ENCODE measurements around the gene PAX2. TPM values are rescaled to one million over a fixed set of nuclear protein-coding genes. Genes with fewer than 3 reads are reported as not detected.

PAX2 gene
- total RNA-seq, 4 donors from 2014 or later: not detected

DNA sequence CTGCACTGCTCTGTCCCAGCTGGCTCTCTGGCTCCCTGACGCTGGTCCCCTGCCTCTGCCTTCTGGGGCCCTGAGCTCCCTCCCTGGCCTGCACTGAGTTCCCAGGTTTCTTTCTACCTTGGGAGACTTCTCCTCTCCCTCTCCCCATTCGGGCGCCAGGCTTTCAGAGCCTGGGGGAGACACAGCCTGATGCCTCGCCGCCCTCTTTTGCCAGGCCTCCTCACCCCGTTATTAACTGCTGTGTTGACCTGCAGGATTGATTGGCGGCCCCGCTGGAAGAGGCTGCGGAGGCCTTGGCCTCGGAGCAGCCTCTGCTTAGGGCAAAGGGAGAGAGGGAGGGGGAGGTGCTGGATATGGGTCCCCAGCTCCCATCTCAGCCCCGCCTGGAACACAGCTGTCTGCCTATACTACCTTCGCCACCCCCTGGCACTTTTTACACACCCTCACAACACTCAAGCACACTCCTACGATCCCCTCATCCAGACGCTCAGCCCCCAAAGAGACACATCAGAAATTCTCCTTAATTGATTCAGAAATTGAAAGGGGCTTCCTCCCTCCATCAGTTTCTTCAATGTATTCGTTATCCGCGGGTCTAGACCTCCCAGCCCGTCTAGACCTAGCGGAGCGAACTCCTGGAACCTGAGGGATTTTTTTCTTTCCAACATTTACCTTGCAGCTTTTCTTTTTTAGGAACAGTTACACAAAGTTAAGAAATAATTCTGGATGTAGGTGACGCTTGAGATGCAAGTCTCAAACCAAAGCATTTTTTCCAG, 7.1 kb upstream of the PAX2 start:
- WGBS, 2 donors (ENCODE audit: low coverage in 1 of 2): 7 to 8% methylated on average over 11 to 19 of the region's 21 CpGs
- no peaks in the 10 kb centered on the region for H3K36me3 ChIP-seq
- peaks cover 0 to 57% (median 15%) of the 10 kb centered on the region in 3 donors for H3K4me1 ChIP-seq
- no peaks in the 10 kb centered on the region for H3K9me3 ChIP-seq
- peaks cover 100% of the 10 kb centered on the region for H3K27me3 ChIP-seq
- H3K27ac ChIP-seq: no peak overlapping the region
- H3K4me3 ChIP-seq: no peak overlapping the region
- TF ChIP-seq EP300 (IDR thresholded peaks at IDR 0.05): no peak
- TF ChIP-seq POLR2A (IDR thresholded peaks at IDR 0.05): no peak
- ATAC-seq: no peak

DNA sequence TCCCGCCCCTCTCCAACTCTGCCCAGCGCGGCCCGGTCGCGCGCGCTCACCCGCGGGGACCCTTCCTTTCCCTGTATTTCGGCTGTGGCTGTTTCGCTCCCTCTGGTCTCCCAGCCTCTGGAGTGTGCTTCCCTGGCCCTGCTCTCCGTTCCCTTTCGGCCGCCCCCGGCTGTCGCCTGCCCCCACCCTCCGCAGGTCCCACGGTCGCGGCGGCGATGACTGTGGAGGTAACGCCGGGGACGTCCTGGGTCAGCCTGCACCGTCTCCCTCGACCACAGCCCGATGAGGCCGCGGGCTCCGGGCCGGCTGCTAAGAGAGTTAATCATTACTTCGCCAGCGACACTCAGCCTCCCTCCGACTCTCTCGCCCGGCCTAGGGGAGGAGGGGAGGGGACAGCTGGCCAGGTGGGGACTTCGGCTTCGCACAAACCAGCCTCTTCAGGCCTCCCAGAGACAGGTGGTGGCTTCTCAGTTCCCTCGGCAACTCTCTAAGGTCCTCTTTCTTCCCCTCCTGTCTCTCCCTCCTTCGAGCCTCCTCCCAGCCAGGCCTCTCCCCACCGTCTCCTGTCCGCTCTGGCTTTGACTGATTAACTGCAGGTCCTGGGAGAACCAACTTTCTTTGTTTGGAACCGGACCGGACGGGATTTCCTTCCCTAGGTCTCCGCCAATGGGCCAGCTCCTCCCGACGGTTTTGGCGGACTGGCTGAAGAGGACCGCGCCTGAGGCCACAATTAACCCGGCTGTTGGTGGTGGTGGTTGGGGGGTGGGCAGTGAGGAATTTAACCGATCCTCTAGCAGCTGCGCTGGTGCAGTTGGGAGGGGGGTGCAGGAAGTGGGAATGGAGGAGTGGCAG, 5.6 kb upstream of the PAX2 start:
- no peak for ATAC-seq
- Histone ChIP-seq H3K27ac (no peak overlapping the region), H3K4me1 (peaks cover 1 to 72% (median 27%) of the 10 kb centered on the region in 3 donors), H3K36me3 (no peaks in the 10 kb centered on the region), H3K4me3 (no peak overlapping the region), H3K9me3 (no peaks in the 10 kb centered on the region), H3K27me3 (peaks cover 100% of the 10 kb centered on the region)
- WGBS, 2 donors (ENCODE audit: low coverage in 1 of 2): 1 to 3% methylated on average over 6 to 16 of the region's 56 CpGs
- TF ChIP-seq, protein P1, sequence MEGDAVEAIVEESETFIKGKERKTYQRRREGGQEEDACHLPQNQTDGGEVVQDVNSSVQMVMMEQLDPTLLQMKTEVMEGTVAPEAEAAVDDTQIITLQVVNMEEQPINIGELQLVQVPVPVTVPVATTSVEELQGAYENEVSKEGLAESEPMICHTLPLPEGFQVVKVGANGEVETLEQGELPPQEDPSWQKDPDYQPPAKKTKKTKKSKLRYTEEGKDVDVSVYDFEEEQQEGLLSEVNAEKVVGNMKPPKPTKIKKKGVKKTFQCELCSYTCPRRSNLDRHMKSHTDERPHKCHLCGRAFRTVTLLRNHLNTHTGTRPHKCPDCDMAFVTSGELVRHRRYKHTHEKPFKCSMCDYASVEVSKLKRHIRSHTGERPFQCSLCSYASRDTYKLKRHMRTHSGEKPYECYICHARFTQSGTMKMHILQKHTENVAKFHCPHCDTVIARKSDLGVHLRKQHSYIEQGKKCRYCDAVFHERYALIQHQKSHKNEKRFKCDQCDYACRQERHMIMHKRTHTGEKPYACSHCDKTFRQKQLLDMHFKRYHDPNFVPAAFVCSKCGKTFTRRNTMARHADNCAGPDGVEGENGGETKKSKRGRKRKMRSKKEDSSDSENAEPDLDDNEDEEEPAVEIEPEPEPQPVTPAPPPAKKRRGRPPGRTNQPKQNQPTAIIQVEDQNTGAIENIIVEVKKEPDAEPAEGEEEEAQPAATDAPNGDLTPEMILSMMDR (IDR thresholded peaks at IDR 0.05): no peak
- TF ChIP-seq POLR2AphosphoS5 (IDR thresholded peaks at IDR 0.05) (no peak), EP300 (IDR thresholded peaks at IDR 0.05) (no peak), POLR2A (IDR thresholded peaks at IDR 0.05) (no peak)

DNA sequence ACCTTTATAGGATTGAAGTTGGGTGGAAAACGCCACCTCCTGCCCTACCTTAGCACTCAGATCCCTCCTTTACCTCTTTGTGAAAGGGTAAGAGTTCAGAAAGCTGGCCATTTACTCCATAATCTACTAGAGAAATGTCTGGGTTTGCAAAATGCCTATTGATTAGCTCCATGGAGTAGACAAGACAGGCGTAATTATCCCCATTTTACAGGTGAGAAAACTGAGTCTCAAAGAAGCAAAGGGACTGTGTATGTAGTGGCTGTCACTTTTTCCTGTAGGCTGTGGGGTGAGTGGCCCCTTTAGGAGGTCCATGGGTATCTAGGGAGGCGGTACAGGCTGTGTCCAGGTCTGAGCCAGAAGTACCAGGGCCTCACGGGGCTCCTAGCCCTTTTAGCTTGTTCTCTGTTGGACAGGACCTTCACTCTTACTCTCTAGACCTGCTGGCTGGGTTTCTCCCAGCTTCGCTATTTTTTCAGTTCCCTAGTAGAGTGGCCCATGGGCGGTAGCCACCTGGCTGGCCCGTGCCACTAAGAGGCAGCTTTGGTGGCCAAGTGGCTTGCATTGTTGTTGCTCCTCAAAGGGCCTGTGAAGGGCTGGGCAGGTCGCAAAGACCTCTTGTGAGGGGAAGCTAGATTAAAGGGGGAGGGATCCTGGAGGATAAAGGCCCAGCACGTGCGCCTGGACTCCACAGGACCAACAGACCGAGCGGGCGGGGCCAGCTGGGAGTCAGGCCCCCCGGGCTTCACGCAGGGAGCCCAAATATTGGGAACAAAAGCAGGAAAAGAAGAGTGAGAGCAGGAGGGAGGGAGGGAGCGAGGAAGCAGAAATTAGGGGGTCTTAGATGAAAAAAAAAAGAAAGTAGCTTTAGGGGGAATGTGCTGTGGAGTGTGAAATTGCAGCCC, 4.7 kb upstream of the PAX2 start:
- 11 to 13% methylated on average over 11 to 13 of the region's 16 CpGs for WGBS, 2 donors (ENCODE audit: low coverage in 1 of 2)
- Histone ChIP-seq H3K27ac (no peak overlapping the region), H3K27me3 (peaks cover 100% of the 10 kb centered on the region), H3K4me1 (peaks cover 3 to 75% (median 37%) of the 10 kb centered on the region in 3 donors), H3K4me3 (no peak overlapping the region), H3K36me3 (no peaks in the 10 kb centered on the region), H3K9me3 (no peaks in the 10 kb centered on the region)
- TF ChIP-seq EP300 (IDR thresholded peaks at IDR 0.05) (no peak), POLR2AphosphoS5 (IDR thresholded peaks at IDR 0.05) (no peak), POLR2A (IDR thresholded peaks at IDR 0.05) (no peak)
- TF ChIP-seq, protein P1 (IDR thresholded peaks at IDR 0.05): no peak
- ATAC-seq: no peak

DNA sequence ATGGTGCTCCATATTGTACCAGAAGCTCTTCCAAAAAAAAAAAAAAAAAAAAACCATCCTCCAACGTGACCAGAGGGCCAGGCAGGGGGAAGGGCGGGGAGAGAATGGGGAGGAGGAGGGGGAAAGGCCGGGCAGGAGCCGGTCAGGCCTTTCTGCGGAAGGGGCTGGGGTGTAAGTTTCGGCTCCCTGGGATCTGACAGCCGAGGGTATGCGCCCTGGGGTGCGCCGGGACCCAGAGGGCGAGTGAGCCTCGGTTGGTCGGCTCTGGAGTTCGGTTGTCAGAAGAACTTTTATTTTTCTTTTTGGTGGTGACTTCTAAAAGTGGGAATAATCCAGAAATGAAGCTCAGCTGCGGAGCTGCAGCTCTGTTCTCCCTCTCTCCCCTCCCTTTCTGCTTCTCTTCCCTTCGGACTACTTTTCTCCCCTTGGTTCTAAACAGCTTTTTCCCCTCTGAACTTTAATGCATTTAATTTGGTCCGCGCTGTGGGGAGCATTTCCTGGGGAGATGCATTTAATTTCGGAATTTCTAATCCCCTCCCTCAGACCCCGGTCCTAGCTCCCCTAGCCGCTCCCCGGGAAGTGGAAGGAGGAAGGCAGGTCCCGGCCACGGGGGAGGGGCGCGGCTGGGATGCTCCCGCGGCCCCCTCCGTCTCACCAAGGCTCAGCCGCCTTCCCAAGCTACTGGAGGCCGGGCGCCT, 3.9 kb upstream of the PAX2 start:
- Histone ChIP-seq H3K9me3 (no peaks in the 10 kb centered on the region), H3K27ac (no peak overlapping the region), H3K36me3 (no peaks in the 10 kb centered on the region), H3K4me1 (peaks cover 3 to 82% (median 44%) of the 10 kb centered on the region in 3 donors), H3K27me3 (peaks cover 100% of the 10 kb centered on the region), H3K4me3 (no peak overlapping the region)
- no peak for TF ChIP-seq POLR2A (IDR thresholded peaks at IDR 0.05)
- TF ChIP-seq, protein P1 (IDR thresholded peaks at IDR 0.05): no peak
- TF ChIP-seq EP300 (IDR thresholded peaks at IDR 0.05): no peak
- TF ChIP-seq POLR2AphosphoS5 (IDR thresholded peaks at IDR 0.05): no peak
- no peak for ATAC-seq
- WGBS, 2 donors (ENCODE audit: low coverage in 1 of 2): 0 to 4% methylated on average over 7 to 18 of the region's 32 CpGs
